Measurements from ENCODE around the gene KCTD1.

DNA sequence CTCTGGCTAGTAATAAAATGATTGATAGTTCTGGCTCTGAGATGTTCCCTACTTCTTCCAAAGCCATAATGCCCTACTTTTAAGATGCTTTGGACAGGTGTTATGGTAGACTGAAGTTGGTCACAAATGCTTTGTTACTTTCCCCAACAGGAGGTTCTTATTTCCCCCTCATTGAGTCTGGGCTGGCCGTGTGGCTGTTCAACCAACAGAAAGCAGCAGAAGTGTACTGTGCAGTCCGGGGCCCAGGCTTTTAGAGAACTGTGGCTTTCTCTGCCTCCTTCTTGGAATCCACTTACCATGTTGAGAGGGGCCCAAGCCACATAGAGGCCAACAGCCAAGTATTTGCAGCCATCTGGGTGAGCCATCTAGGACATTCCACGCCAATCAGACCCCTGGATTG lies 94.2 kb downstream of the KCTD1 start:
- TF ChIP-seq, protein P1, sequence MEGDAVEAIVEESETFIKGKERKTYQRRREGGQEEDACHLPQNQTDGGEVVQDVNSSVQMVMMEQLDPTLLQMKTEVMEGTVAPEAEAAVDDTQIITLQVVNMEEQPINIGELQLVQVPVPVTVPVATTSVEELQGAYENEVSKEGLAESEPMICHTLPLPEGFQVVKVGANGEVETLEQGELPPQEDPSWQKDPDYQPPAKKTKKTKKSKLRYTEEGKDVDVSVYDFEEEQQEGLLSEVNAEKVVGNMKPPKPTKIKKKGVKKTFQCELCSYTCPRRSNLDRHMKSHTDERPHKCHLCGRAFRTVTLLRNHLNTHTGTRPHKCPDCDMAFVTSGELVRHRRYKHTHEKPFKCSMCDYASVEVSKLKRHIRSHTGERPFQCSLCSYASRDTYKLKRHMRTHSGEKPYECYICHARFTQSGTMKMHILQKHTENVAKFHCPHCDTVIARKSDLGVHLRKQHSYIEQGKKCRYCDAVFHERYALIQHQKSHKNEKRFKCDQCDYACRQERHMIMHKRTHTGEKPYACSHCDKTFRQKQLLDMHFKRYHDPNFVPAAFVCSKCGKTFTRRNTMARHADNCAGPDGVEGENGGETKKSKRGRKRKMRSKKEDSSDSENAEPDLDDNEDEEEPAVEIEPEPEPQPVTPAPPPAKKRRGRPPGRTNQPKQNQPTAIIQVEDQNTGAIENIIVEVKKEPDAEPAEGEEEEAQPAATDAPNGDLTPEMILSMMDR (IDR thresholded peaks at IDR 0.05): no peak
- no peak for TF ChIP-seq POLR2A (IDR thresholded peaks at IDR 0.05)

Data from body of pancreas (tissue), 4 donors.